B cell (primary cell): ENCODE results near the gene FCHO2.
"Not testable (repeated sequence)": the region's sequence is repeated elsewhere in the genome, so short reads cannot be mapped to it uniquely, and the experiment has no call there.

Experiments used
- EZH2 ChIP-seq: IDR thresholded peaks from 2 replicates; pipeline ENCODE4 v1.6.1; 2012; ENCODE audit warnings: borderline replicate concordance, low read depth, mild to moderate bottlenecking, moderate library complexity, low read length; ENCODE audit not compliant: insufficient read depth, poor library complexity, severe bottlenecking
- TF ChIP-seq, protein P1 (sequence below): fragments of 200-600 bp; IDR thresholded peaks from one replicate; pipeline ENCODE4 v1.8.0; 2022; ENCODE audit warnings: antibody characterized with exemption, mild to moderate bottlenecking

DNA sequence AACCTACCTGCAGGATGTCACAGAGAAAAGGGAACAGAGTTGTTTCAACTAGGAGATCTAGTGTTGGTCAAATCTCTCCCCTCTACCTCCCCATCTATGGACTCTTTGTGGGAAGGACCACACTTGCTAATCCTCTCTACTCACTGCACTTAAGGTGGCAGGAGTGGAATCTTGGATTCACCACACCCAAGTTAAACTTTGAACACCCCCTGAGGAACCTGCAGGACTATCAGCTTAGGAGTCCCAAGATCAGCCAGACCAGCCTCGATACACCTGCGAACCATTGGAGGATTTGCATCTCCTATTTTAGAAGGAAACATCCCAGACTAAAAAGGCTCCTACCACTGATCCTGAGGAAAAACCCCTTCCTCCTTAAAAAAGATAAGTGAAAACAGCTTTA is 23.2 kb upstream of the FCHO2 start:
- TF ChIP-seq, protein P1, sequence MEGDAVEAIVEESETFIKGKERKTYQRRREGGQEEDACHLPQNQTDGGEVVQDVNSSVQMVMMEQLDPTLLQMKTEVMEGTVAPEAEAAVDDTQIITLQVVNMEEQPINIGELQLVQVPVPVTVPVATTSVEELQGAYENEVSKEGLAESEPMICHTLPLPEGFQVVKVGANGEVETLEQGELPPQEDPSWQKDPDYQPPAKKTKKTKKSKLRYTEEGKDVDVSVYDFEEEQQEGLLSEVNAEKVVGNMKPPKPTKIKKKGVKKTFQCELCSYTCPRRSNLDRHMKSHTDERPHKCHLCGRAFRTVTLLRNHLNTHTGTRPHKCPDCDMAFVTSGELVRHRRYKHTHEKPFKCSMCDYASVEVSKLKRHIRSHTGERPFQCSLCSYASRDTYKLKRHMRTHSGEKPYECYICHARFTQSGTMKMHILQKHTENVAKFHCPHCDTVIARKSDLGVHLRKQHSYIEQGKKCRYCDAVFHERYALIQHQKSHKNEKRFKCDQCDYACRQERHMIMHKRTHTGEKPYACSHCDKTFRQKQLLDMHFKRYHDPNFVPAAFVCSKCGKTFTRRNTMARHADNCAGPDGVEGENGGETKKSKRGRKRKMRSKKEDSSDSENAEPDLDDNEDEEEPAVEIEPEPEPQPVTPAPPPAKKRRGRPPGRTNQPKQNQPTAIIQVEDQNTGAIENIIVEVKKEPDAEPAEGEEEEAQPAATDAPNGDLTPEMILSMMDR: not testable (repeated sequence)
- not testable (repeated sequence) for TF ChIP-seq EZH2
